Aorta (tissue), 5 donors: ENCODE results near the gene FBXL22. TPM values are rescaled to one million over a fixed set of nuclear protein-coding genes. Genes with fewer than 3 reads are reported as not detected.
A peak's percentile ranks its signal among the peaks of the same experiment; 100 is the strongest.
"Not testable (repeated sequence)": the region's sequence is repeated elsewhere in the genome, so short reads cannot be mapped to it uniquely, and the experiment has no call there.

Experiments used
- ATAC-seq: fragments of 200-7000 bp; cut with Tn5 transposase; one replicate; pipeline ENCODE4 v1.9.1; 2022; ENCODE audit warnings: moderate library complexity; ENCODE audit not compliant: low FRiP score
- DNase-seq, 2 donors: peaks; one replicate each; pipeline ENCODE4 v3.0.0-alpha.2; 2020
- H3K27ac ChIP-seq, 2 donors: one replicate each; pipeline ENCODE4 v1.5.1; 2013; ENCODE audit warnings: low read length in 2 of 2, mild to moderate bottlenecking in 2 of 2, moderate library complexity in 2 of 2, control low read depth in 1 of 2, inconsistent platforms in 1 of 2, low read depth in 1 of 2
- H3K27me3 ChIP-seq, 2 donors: one replicate each; pipeline ENCODE4 v1.6.1; 2013; ENCODE audit warnings: control low read depth in 1 of 2, low read length in 1 of 2, mild to moderate bottlenecking in 1 of 2, moderate library complexity in 1 of 2; ENCODE audit not compliant: insufficient read depth in 2 of 2, control insufficient read depth in 1 of 2
- H3K36me3 ChIP-seq, 2 donors: one replicate each; pipeline ENCODE4 v1.6.1; 2013; ENCODE audit warnings: control low read depth in 1 of 2, low read length in 1 of 2, mild to moderate bottlenecking in 1 of 2; ENCODE audit not compliant: insufficient read depth in 2 of 2, control insufficient read depth in 1 of 2
- H3K4me1 ChIP-seq, 2 donors: one replicate each; pipeline ENCODE4 v1.6.1; 2013; ENCODE audit warnings: low read length in 2 of 2, control low read depth in 1 of 2, mild to moderate bottlenecking in 1 of 2, moderate library complexity in 1 of 2; ENCODE audit not compliant: insufficient read depth in 2 of 2, control insufficient read depth in 1 of 2
- H3K4me3 ChIP-seq, 2 donors: one replicate each; pipeline ENCODE4 v1.5.1; 2013; ENCODE audit warnings: low read length in 2 of 2, control low read depth in 1 of 2, mild to moderate bottlenecking in 1 of 2
- H3K9me3 ChIP-seq: one replicate; pipeline ENCODE4 v1.6.1; 2013; ENCODE audit warnings: mild to moderate bottlenecking, low read length; ENCODE audit not compliant: control insufficient read depth
- WGBS, 2 donors: extraction: QIAGEN DNeasy Blood & Tissue Kit; methylation state at CpG; one replicate each; pipeline ENCODE4 v1.1.7; 2013; 5-methylcytosine and 5-hydroxymethylcytosine counted together
- intact Hi-C, 2 donors: fragments of 100-400 bp; cut with DNase I; formaldehyde crosslinking; loops; one replicate each; pipeline versions ENCODE4 v1.14.2 to v1.15.0; 2022
- polyA plus RNA-seq, 2 donors: library from polyadenylated mRNA; stranded (reverse); fragments of 200-250 nt; gene quantifications; one replicate each; pipeline ENCODE4 v1.2.3, GENCODE V29; 2013
- total RNA-seq, 2 donors: library from RNA; stranded (reverse); fragmentation: NEBNext Ultra II Directional; extraction: Animal tissue kit (Norgen Biotek cat#: 25700); gene quantifications; one replicate each; pipeline ENCODE4 v1.2.1, GENCODE V29; 2021
- donor health status: healthy with polysubstance abuse.
- donor health status: Bipolar disorder and iron deficiency.
- donor health status: DM: no; HTN: no; CAD: no.
- donor health status: DM: no; HTN: no; CAD: no.
- donor health status: DM: yes; HTN: yes; CAD: no.

FBXL22 gene
- total and polyA plus RNA-seq, 4 donors = 4.8 to 32.0 (median 17.5) TPM

GRCh38 chr15:63611177-63611576, 14.0 kb downstream of the FBXL22 start:
- DNase-seq = no peak
- no peaks in the 10 kb centered on the region for H3K27me3 ChIP-seq
- intact Hi-C loops = loop anchor here in 1 of 2 donors (5.0 kb wide), 1 partner anchor 456 kb away; no protein-coding TSS in a partner anchor
- no peaks in the 10 kb centered on the region for H3K9me3 ChIP-seq
- peak overlapping the region; percentile 9 to 31 for H3K27ac ChIP-seq
- no peaks in the 10 kb centered on the region for H3K4me1 ChIP-seq
- WGBS, 2 donors = 51 to 57% methylated on average over 3 of the region's 3 CpGs
- no peak overlapping the region for H3K4me3 ChIP-seq
- H3K36me3 ChIP-seq = peaks cover 0 to 8% of the 10 kb centered on the region in 2 donors
- no peak for ATAC-seq

- intact Hi-C loops = loop anchor here in 1 of 2 donors (5.0 kb wide), 1 partner anchor 455 kb away; no protein-coding TSS in a partner anchor
- 94% methylated on average over 15 of the region's 15 CpGs for WGBS, 2 donors
- Histone ChIP-seq H3K4me1 (no peaks in the 10 kb centered on the region), H3K27me3 (no peaks in the 10 kb centered on the region), H3K36me3 (peaks cover 0 to 8% of the 10 kb centered on the region in 2 donors), H3K9me3 (no peaks in the 10 kb centered on the region), H3K4me3 (no peak overlapping the region), H3K27ac (no peak overlapping the region)
- ATAC-seq (no peak), DNase-seq (no peak)
Observed at GRCh38 chr15:63612300-63612699, 15.1 kb downstream of the FBXL22 start.

- intact Hi-C loops = no loop called here
- WGBS, 2 donors = 89 to 92% methylated on average over 3 of the region's 3 CpGs
- no peaks in the 10 kb centered on the region for H3K9me3 ChIP-seq
- no peak overlapping the region for H3K27ac ChIP-seq
- ATAC-seq (no peak), DNase-seq (no peak)
- H3K27me3 ChIP-seq = no peaks in the 10 kb centered on the region
- H3K4me1 ChIP-seq = no peaks in the 10 kb centered on the region
- peaks cover 0 to 5% of the 10 kb centered on the region in 2 donors for H3K36me3 ChIP-seq
- H3K4me3 ChIP-seq = no peak overlapping the region
Observed at GRCh38 chr15:63615935-63616334, 18.7 kb downstream of the FBXL22 start.

- intact Hi-C loops, H3K4me1 ChIP-seq, H3K4me3 ChIP-seq, ATAC-seq, DNase-seq, H3K27me3 ChIP-seq, H3K27ac ChIP-seq, H3K9me3 ChIP-seq, H3K36me3 ChIP-seq: not testable (repeated sequence)
- 97 to 99% methylated on average over 4 of the region's 4 CpGs for WGBS, 2 donors
Observed at GRCh38 chr15:63617147-63617546, 20.0 kb downstream of the FBXL22 start.

GRCh38 chr15:63617627-63618026, 20.4 kb downstream of the FBXL22 start:
- H3K4me1 ChIP-seq, H3K27ac ChIP-seq, intact Hi-C loops, ATAC-seq, H3K27me3 ChIP-seq, H3K4me3 ChIP-seq, DNase-seq, H3K9me3 ChIP-seq, H3K36me3 ChIP-seq: not testable (repeated sequence)
- WGBS, 2 donors = 99 to 100% methylated on average over 2 to 3 of the region's 3 CpGs

GRCh38 chr15:63620760-63621159, 23.6 kb downstream of the FBXL22 start:
- DNase-seq, H3K4me1 ChIP-seq, H3K27me3 ChIP-seq, intact Hi-C loops, H3K9me3 ChIP-seq, H3K27ac ChIP-seq, H3K4me3 ChIP-seq, ATAC-seq, H3K36me3 ChIP-seq: not testable (repeated sequence)
- no CpG with 5 or more reads among the region's 2 CpGs for WGBS, 2 donors

GRCh38 chr15:63623232-63623969, 26.2 kb downstream of the FBXL22 start:
- 77 to 86% methylated on average over 8 of the region's 8 CpGs for WGBS, 2 donors
- ATAC-seq (no peak), DNase-seq (no peak)
- Histone ChIP-seq H3K4me3 (no peak overlapping the region), H3K27ac (no peak overlapping the region), H3K36me3 (peaks cover 3 to 6% of the 10 kb centered on the region in 2 donors), H3K4me1 (no peaks in the 10 kb centered on the region), H3K9me3 (no peaks in the 10 kb centered on the region), H3K27me3 (no peaks in the 10 kb centered on the region)
- intact Hi-C loops = no loop called here

GRCh38 chr15:63626955-63627354, 29.8 kb downstream of the FBXL22 start:
- no peak overlapping the region for H3K27ac ChIP-seq
- no peaks in the 10 kb centered on the region for H3K27me3 ChIP-seq
- intact Hi-C loops = no loop called here
- ATAC-seq = no peak
- peaks cover 3 to 8% of the 10 kb centered on the region in 2 donors for H3K36me3 ChIP-seq
- H3K9me3 ChIP-seq = no peaks in the 10 kb centered on the region
- H3K4me1 ChIP-seq = no peaks in the 10 kb centered on the region
- no peak overlapping the region for H3K4me3 ChIP-seq
- no peak for DNase-seq
- WGBS, 2 donors = 96% methylated on average over 1 of the region's 1 CpG

- 83 to 84% methylated on average over 13 of the region's 13 CpGs for WGBS, 2 donors
- ATAC-seq (no peak), DNase-seq (no peak)
- Histone ChIP-seq H3K4me3 (no peak overlapping the region), H3K9me3 (no peaks in the 10 kb centered on the region), H3K36me3 (peaks cover 3 to 11% of the 10 kb centered on the region in 2 donors), H3K27me3 (no peaks in the 10 kb centered on the region), H3K4me1 (no peaks in the 10 kb centered on the region), H3K27ac (no peak overlapping the region)
- intact Hi-C loops = no loop called here
Observed at GRCh38 chr15:63628123-63628822, 31.1 kb downstream of the FBXL22 start.
